Measurements from ENCODE around the gene ADIPOR2. TPM values are rescaled to one million over a fixed set of nuclear protein-coding genes. Genes with fewer than 3 reads are reported as not detected.

The ADIPOR2 gene
- polyA plus RNA-seq, 3 donors, result 3.9 to 14.6 (median 6.2) TPM

- 90% methylated on average over 22 of the region's 22 CpGs for WGBS (ENCODE audit: insufficient coverage)
- H3K27ac Mint-ChIP-seq, result no peak overlapping the region
- H3K9me3 Mint-ChIP-seq, result peaks cover 0 to 2% (median 0%) of the 10 kb centered on the region in 7 donors
- H3K4me3 Mint-ChIP-seq, result no peak overlapping the region
- H3K4me1 Mint-ChIP-seq, result peaks cover 15% of the 10 kb centered on the region
- Histone ChIP-seq H3K36me3 (replicated peaks in 1 of 2; ENCODE audit: control insufficient read depth in 1 of 2, insufficient read depth in 2 of 2, low read length in 2 of 2) (no peaks in the 10 kb centered on the region), H3K79me2 (ENCODE audit: insufficient read depth, low read length) (no peaks in the 10 kb centered on the region), H3K27me3 (ENCODE audit: control insufficient read depth in 2 of 2, insufficient read depth in 2 of 2, low read length in 2 of 2) (peaks cover 2 to 22% of the 10 kb centered on the region in 2 donors), H3K4me3 (replicated peaks in 1 of 3; ENCODE audit: low read depth in 2 of 3, low read length in 3 of 3) (no peak overlapping the region), H4K20me1 (ENCODE audit: insufficient read depth, low read length) (no peaks in the 10 kb centered on the region), H2AFZ (ENCODE audit: insufficient read depth, low read depth, low read length, poor library complexity, severe bottlenecking) (no peak overlapping the region), H3K27ac (ENCODE audit: low read depth in 1 of 2, low read length in 2 of 2) (no peak overlapping the region), H3K4me1 (ENCODE audit: control insufficient read depth in 1 of 2, insufficient read depth in 2 of 2, low read length in 2 of 2) (peaks cover 3 to 9% of the 10 kb centered on the region in 2 donors), H3K4me2 (replicated peaks; ENCODE audit: extremely low read depth, low read length, poor library complexity, severe bottlenecking) (no peak overlapping the region), H3K9ac (ENCODE audit: insufficient read depth, low read length, poor library complexity, severe bottlenecking) (no peak overlapping the region), H3K9me3 (replicated peaks in 1 of 2; ENCODE audit: control insufficient read depth in 1 of 2, insufficient read depth in 1 of 2, low read length in 2 of 2) (no peaks in the 10 kb centered on the region)
- no peak for TF ChIP-seq CTCF (IDR thresholded peaks at IDR 0.05)
- intact Hi-C loops (cut with micrococcal nuclease), result no loop called here
- peaks cover 14 to 29% (median 28%) of the 10 kb centered on the region in 3 donors for H3K27me3 Mint-ChIP-seq (ENCODE audit: low read depth in 3 of 3)
- no peaks in the 10 kb centered on the region for H3K36me3 Mint-ChIP-seq
- no peak for DNase-seq
These were observed 144.6 kb downstream of the ADIPOR2 start for GRCh38 chr12:1835211-1836131.

- Histone ChIP-seq H3K9me3 (replicated peaks in 1 of 2; ENCODE audit: control insufficient read depth in 1 of 2, insufficient read depth in 1 of 2, low read length in 2 of 2) (no peaks in the 10 kb centered on the region), H3K79me2 (ENCODE audit: insufficient read depth, low read length) (no peaks in the 10 kb centered on the region), H3K27ac (ENCODE audit: low read depth in 1 of 2, low read length in 2 of 2) (no peak overlapping the region), H3K9ac (ENCODE audit: insufficient read depth, low read length, poor library complexity, severe bottlenecking) (no peak overlapping the region), H2AFZ (ENCODE audit: insufficient read depth, low read depth, low read length, poor library complexity, severe bottlenecking) (no peak overlapping the region), H3K4me3 (replicated peaks in 1 of 3; ENCODE audit: low read depth in 2 of 3, low read length in 3 of 3) (no peak overlapping the region), H3K4me2 (replicated peaks; ENCODE audit: extremely low read depth, low read length, poor library complexity, severe bottlenecking) (no peak overlapping the region), H3K4me1 (ENCODE audit: control insufficient read depth in 1 of 2, insufficient read depth in 2 of 2, low read length in 2 of 2) (peaks cover 3 to 9% of the 10 kb centered on the region in 2 donors), H3K27me3 (ENCODE audit: control insufficient read depth in 2 of 2, insufficient read depth in 2 of 2, low read length in 2 of 2) (peaks cover under 1 to 13% of the 10 kb centered on the region in 2 donors), H3K36me3 (replicated peaks in 1 of 2; ENCODE audit: control insufficient read depth in 1 of 2, insufficient read depth in 2 of 2, low read length in 2 of 2) (no peaks in the 10 kb centered on the region), H4K20me1 (ENCODE audit: insufficient read depth, low read length) (no peaks in the 10 kb centered on the region)
- no peak for DNase-seq
- Mint-ChIP-seq H3K27me3 (ENCODE audit: low read depth in 3 of 3) (peaks cover 7 to 21% (median 20%) of the 10 kb centered on the region in 3 donors), H3K9me3 (peaks cover 0 to 2% (median 0%) of the 10 kb centered on the region in 7 donors), H3K27ac (peak overlapping the region in 1 of 7 donors; percentile 64), H3K36me3 (no peaks in the 10 kb centered on the region), H3K4me3 (no peak overlapping the region), H3K4me1 (peaks cover 15% of the 10 kb centered on the region)
- no peak for TF ChIP-seq CTCF (IDR thresholded peaks at IDR 0.05)
- intact Hi-C loops (cut with micrococcal nuclease), result no loop called here
- WGBS (ENCODE audit: insufficient coverage), result 84% methylated on average over 6 of the region's 7 CpGs
These were observed 145.5 kb downstream of the ADIPOR2 start for GRCh38 chr12:1836241-1836803.
